Parathyroid adenoma (tissue), 2 donors: ENCODE data around the gene GABPB2.

Experiments used
- H2AFZ ChIP-seq: fragments of 300-600 bp; sonication (generic); one replicate; pipeline ENCODE4 v1.7.0; 2017; ENCODE audit warnings: antibody characterized with exemption, mild to moderate bottlenecking
- H3K27ac ChIP-seq: fragments of 300-600 bp; sonication (generic); one replicate; pipeline ENCODE4 v1.7.0; 2017
- H3K27me3 ChIP-seq: fragments of 300-600 bp; sonication (generic); one replicate; pipeline ENCODE4 v1.7.0; 2017; ENCODE audit warnings: low read length; ENCODE audit not compliant: control insufficient read depth, insufficient read depth
- H3K36me3 ChIP-seq: fragments of 300-600 bp; sonication (generic); one replicate; pipeline ENCODE4 v1.7.0; 2017; ENCODE audit warnings: low read length; ENCODE audit not compliant: control insufficient read depth, insufficient read depth
- H3K4me1 ChIP-seq: fragments of 300-600 bp; sonication (generic); one replicate; pipeline ENCODE4 v1.7.0; 2017; ENCODE audit warnings: control low read depth
- H3K4me2 ChIP-seq: fragments of 300-600 bp; sonication (generic); one replicate; pipeline ENCODE4 v1.7.0; 2017; ENCODE audit warnings: low read length
- H3K4me3 ChIP-seq: fragments of 300-600 bp; sonication (generic); one replicate; pipeline ENCODE4 v1.7.0; 2017; ENCODE audit warnings: low read depth, low read length
- H3K79me2 ChIP-seq: fragments of 300-600 bp; sonication (generic); one replicate; pipeline ENCODE4 v1.7.0; 2017; ENCODE audit warnings: control low read depth
- H3K9ac ChIP-seq: fragments of 300-600 bp; sonication (generic); one replicate; pipeline ENCODE4 v1.7.0; 2017; ENCODE audit warnings: mild to moderate bottlenecking
- H3K9me3 ChIP-seq: fragments of 300-600 bp; sonication (generic); one replicate; pipeline ENCODE4 v1.7.0; 2017; ENCODE audit warnings: low read length; ENCODE audit not compliant: control insufficient read depth
- TF ChIP-seq, protein P1 (sequence below): fragments of 300-600 bp; sonication (generic); IDR thresholded peaks from one replicate; pipeline ENCODE4 v1.7.0; 2017; ENCODE audit warnings: antibody characterized with exemption, mild to moderate bottlenecking
- donor health status: primary hyperparathyroidism.

GABPB2 gene

DNA sequence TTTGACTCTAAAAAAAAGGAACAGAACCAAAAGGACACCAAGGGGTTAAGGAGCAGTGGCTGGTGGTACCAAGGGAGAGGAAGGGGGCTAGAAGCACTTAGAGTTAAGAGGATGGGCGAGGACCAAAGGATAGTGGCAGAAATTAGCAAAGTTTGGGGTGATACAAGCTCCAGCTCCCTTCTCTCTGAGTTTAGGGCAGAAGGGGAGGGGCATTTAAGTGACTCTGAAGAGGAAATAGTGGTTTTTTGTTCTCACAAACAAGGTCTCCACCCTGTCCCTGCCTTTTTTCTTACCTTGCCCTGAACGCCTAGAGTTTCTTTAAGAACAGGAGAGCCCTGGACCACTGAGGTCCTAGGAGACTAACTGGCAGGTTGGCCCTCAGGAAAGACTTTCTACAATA, 14.4 kb upstream of the GABPB2 start:
- peak overlapping the region; percentile 100 for H3K4me3 ChIP-seq
- peaks cover 20% of the 10 kb centered on the region for H3K4me1 ChIP-seq
- no peak overlapping the region for H2AFZ ChIP-seq
- TF ChIP-seq, protein P1, sequence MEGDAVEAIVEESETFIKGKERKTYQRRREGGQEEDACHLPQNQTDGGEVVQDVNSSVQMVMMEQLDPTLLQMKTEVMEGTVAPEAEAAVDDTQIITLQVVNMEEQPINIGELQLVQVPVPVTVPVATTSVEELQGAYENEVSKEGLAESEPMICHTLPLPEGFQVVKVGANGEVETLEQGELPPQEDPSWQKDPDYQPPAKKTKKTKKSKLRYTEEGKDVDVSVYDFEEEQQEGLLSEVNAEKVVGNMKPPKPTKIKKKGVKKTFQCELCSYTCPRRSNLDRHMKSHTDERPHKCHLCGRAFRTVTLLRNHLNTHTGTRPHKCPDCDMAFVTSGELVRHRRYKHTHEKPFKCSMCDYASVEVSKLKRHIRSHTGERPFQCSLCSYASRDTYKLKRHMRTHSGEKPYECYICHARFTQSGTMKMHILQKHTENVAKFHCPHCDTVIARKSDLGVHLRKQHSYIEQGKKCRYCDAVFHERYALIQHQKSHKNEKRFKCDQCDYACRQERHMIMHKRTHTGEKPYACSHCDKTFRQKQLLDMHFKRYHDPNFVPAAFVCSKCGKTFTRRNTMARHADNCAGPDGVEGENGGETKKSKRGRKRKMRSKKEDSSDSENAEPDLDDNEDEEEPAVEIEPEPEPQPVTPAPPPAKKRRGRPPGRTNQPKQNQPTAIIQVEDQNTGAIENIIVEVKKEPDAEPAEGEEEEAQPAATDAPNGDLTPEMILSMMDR, result no peak
- H3K4me2 ChIP-seq, result peak overlapping the region; percentile 96
- H3K27me3 ChIP-seq, result no peaks in the 10 kb centered on the region
- H3K79me2 ChIP-seq, result peaks cover 20% of the 10 kb centered on the region
- peak overlapping the region; percentile 98 for H3K27ac ChIP-seq
- H3K9me3 ChIP-seq, result no peaks in the 10 kb centered on the region
- H3K9ac ChIP-seq, result no peak overlapping the region
- no peaks in the 10 kb centered on the region for H3K36me3 ChIP-seq

DNA sequence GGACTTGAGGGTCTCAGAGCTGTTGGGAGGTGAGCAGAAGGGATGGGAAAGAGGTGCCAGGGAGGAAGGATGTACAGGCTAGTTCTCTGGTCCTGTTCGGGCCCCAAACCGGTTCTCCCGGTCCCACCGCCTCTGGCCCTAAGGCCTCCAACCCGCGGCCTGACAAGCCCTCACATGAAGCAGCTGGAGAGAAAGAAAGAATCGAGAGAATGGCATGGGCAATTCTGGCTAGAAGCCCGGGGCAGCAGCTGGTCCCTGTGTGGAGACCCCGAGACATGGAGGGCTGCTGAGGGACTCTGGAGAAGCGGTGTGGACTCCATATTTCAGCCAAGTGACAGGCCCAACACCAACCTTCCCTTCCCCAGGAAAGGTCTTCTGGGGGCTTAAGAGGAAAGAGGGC, 11.9 kb upstream of the GABPB2 start:
- H3K4me2 ChIP-seq, result peak overlapping the region; percentile 96
- peak overlapping the region; percentile 100 for H3K4me3 ChIP-seq
- TF ChIP-seq, protein P1, result no peak
- no peaks in the 10 kb centered on the region for H3K9me3 ChIP-seq
- peak overlapping the region; percentile 84 for H3K9ac ChIP-seq
- H3K27ac ChIP-seq, result peak overlapping the region; percentile 98
- H3K36me3 ChIP-seq, result no peaks in the 10 kb centered on the region
- H3K79me2 ChIP-seq, result peaks cover 20% of the 10 kb centered on the region
- H3K27me3 ChIP-seq, result no peaks in the 10 kb centered on the region
- no peak overlapping the region for H2AFZ ChIP-seq
- H3K4me1 ChIP-seq, result peaks cover 22% of the 10 kb centered on the region

DNA sequence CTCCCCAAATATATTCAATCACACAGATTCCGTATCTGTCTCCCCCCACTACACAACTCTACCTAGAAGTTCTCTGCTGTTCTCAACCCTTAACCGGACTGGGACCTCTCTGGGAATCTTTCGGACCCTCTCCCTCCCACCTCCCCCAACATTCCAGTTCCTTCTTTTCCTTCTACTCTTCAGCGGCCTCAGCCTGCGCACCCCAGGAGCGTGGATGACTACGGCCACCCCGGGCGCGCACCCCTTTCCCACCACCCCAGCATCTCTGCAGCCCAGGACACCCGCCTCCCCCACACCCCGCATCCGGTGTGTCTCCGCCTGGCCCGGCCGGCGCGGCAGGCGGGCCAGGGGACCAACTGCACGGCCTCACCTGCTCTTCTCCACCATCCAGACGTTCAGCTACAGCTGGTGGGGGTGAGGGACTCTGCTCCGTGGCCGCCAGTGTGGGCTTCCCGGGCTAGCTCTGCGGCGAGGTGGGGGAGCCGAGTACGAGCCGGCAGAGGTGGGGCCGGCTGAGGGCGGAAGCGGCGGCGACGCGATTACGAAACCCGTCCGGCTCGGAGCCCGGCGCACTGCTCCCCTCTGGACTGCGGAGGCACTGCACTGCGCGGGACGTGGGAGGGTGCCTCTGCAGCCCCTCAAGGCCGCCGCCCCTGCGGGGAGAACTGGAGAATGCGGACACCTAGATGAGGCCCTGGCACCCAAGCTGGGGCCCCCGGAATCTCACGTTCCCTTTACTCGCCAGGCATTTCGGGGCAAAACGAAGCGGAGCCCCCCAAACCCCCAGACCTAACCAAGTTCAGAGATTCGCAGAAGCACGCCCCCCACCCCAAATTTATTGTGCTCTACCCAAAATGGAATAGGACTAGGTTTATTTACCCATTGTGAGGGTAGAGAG, 11.2 kb upstream of the GABPB2 start, which contains the start of gene CDC42SE1:
TSS of gene CDC42SE1 (minus strand) at position 514 of the 898 bp plus-strand sequence. CDS start 3,892 bp downstream, outside the sequence.
- Histone ChIP-seq H3K4me3 (peak within 1 kb of the TSS; percentile 100), H3K27ac (peak within 1 kb of the TSS; percentile 98), H3K27me3 (no peaks in the 10 kb centered on the region), H3K36me3 (no peaks in the 10 kb centered on the region), H3K9me3 (no peaks in the 10 kb centered on the region), H3K79me2 (peaks cover 20% of the 10 kb centered on the region), H3K9ac (peak within 1 kb of the TSS; percentile 84), H2AFZ (peak within 1 kb of the TSS; percentile 83), H3K4me1 (peaks cover 22% of the 10 kb centered on the region), H3K4me2 (peak within 1 kb of the TSS; percentile 96)
- TF ChIP-seq, protein P1, result peak; percentile 71

DNA sequence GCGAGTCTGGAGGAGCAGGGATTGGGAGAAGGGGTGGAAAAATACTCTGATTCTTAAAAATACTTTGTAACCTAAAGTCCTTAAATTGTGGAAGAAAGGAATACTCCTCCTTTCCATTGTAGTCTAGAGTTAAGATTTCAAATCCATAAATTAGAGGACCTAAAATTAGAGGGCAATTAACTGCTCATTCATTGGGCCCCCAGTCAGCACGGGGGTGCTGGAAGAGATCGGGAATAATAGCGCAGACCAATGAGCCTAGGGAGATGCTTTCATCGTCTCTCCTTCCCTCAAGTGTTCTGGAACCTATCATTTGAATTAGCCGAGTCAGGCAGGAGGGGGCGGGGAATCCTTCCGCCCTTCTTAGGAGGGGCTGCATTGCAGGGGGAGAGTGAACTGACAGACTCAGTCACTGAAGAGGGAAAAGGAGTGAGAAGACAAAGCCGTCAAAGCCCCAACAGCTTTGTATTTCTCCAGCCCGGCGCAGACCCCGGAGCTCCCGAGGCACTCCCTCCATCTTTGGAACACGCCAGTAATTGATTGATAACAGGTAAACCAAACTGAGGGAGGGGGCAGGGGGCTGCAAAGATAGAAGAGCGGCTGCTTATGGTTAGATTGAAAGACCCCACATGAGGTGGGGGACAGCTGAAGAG, 10.4 kb upstream of the GABPB2 start, which contains the start of gene MLLT11:
TSS of gene MLLT11 (plus strand) at position 391 of the 650 bp plus-strand sequence. CDS start 6,828 bp downstream, outside the sequence.
- Histone ChIP-seq H3K4me1 (peaks cover 20% of the 10 kb centered on the region), H3K79me2 (peaks cover 18% of the 10 kb centered on the region), H3K9me3 (no peaks in the 10 kb centered on the region), H3K27ac (peak within 1 kb of the TSS; percentile 98), H3K9ac (peak within 1 kb of the TSS; percentile 84), H3K4me2 (peak within 1 kb of the TSS; percentile 96), H3K4me3 (peak within 1 kb of the TSS; percentile 100), H2AFZ (peak within 1 kb of the TSS; percentile 83), H3K36me3 (no peaks in the 10 kb centered on the region), H3K27me3 (no peaks in the 10 kb centered on the region)
- TF ChIP-seq, protein P1, result no peak
